ENCODE measurements around the gene KRTDAP. TPM values are rescaled to one million over a fixed set of nuclear protein-coding genes. Genes with fewer than 3 reads are reported as not detected.
A peak's percentile ranks its signal among the peaks of the same experiment; 100 is the strongest.

The KRTDAP gene
- total and polyA plus RNA-seq, 9 of the 15 experiments (the other 6 are each of a cell fraction or from before 2014, with no cell fraction given): not detected

DNA sequence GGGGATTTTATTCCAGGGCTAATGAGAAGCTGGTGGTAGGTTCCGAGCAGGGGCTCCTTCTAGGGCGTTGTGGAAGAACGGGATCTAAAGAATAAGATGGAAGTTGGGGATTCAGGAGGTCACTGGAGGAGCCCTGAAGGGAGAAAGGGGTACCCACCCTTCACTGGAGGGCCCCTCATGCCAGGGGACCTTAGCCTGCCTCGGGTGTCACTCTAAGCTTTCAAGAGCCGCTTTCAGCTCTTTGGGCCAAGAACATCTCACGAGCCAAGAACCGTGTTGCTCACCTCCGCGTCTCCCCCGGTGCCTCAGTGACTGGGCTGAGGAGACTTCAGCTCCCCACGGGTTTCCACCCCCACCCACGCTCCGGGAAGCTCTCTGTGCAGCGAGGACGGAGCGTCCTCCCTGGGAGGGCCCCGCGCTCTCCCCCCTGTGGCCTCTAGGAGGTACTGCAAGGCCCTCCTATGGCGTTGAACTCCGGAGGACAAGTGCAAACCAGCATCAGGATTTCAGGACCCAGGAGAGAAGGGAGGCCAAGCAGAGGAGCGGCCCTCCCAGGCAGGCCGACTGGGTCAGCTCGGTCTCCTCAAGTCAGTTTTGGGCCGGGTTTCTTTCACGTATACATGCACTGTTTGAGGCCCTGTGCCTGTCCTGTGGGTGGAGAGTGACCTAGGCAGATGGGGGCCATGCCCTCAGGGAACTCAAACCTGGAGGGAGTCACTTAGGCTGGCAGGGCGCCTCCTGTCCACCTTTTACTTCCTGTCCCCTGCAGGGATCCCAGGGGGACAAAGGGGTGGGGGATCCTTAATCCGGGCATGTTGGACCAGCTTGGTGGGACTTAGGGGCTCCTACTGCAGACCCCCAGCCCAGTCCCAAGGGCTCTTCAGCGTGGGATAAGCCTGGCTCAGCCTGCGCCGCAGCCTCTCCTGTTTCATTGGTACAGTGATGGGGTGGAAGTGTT, 5.1 kb upstream of the KRTDAP start (continued):
- TF ChIP-seq ATF1 (CRISPR knock-in tag; IDR thresholded peaks at IDR 0.05): no peak
- peak; percentile 19; the same call in 1 of the 2 replicates for TF ChIP-seq ATF1 (tag; IDR thresholded peaks at IDR 0.05)
- peak; percentile 68; the same call in 1 of the 2 replicates for TF ChIP-seq RB1 (IDR thresholded peaks at IDR 0.05; ENCODE audit: low read depth)
- peak; percentile 78 for TF ChIP-seq ZNF263 (CRISPR knock-in tag; IDR thresholded peaks at IDR 0.05; ENCODE audit: borderline replicate concordance)
- TF ChIP-seq CC2D1A (IDR thresholded peaks at IDR 0.05): 0 out of 2 replicates have a peak, but pooled peaks have one; percentile 53
- 0 out of 2 replicates have a peak, but pooled peaks have one; percentile 15 for TF ChIP-seq MYNN (IDR thresholded peaks at IDR 0.05)
- TF ChIP-seq MYNN (CRISPR knock-in tag; IDR thresholded peaks at IDR 0.05): no peak
- TF ChIP-seq CBX3 (IDR thresholded peaks at IDR 0.05; ENCODE audit: borderline replicate concordance in 1 of 2, low read length in 2 of 2): peak in 1 of 2 experiments; percentile 13; a peak in 1 of 3 replicates

DNA sequence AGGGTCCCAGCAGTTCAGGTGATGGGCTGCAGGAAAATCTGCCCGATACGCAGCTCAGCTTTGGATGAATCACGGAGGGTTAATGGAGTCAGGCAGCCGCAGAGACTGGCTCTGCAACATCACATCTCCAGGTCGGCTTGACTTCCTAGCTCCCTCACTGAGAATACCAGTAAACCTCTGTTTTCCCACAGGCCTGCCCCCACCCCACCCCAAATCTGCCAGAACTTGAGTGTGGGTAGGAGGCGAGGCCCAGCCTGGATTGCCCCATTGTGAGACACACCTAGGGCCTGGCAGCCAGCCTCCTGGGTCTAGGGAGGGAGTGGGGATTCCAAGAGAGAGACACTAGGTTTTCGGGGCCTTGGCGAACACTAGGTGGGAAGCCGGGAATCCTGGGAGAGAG, 3.7 kb upstream of the KRTDAP start:
- in situ Hi-C loops (cut with MboI) (no loop called here), intact Hi-C loops (cut with micrococcal nuclease) (no loop called here)
- ChIA-PET CTCF (ENCODE audit: low intra/inter-chr PET ratio) (interaction anchor here (2.3 kb wide), 1 partner anchor 141 kb away, joined by 17 read pairs; no protein-coding TSS in a partner anchor), POLR2A (no interaction called here)
- Histone ChIP-seq H3K4me1 (replicated peaks in 1 of 2; ENCODE audit: control insufficient read depth in 2 of 2, insufficient read depth in 2 of 2, low read length in 2 of 2) (peaks cover 5 to 15% of the 10 kb centered on the region in 2 experiments; a peak in 4 of 5 replicates), H3K79me2 (ENCODE audit: control insufficient read depth, insufficient read depth, low read length) (no peaks in the 10 kb centered on the region), H3K9me3 (replicated peaks; ENCODE audit: control insufficient read depth, insufficient read depth, low read depth, low read length) (no peaks in the 10 kb centered on the region), H3K4me3 (no peak overlapping the region), H4K20me1 (replicated peaks; ENCODE audit: control insufficient read depth, insufficient read depth, low read length) (peaks cover 3% of the 10 kb centered on the region; the same call in 1 of the 2 replicates), H3K9ac (ENCODE audit: insufficient read depth in 1 of 2, low read depth in 2 of 2, low read length in 2 of 2) (no peak overlapping the region), H2AFZ (ENCODE audit: low read depth, low read length) (no peak overlapping the region), H3K27me3 (ENCODE audit: control insufficient read depth in 2 of 2, insufficient read depth in 2 of 2, low read length in 2 of 2) (peaks cover 34 to 80% of the 10 kb centered on the region in 2 experiments), H3K36me3 (ENCODE audit: control insufficient read depth, insufficient read depth, low read length) (no peaks in the 10 kb centered on the region), H3K4me2 (ENCODE audit: insufficient read depth, low read length) (no peak overlapping the region), H3K27ac (ENCODE audit: extremely low read depth, low read depth, low read length) (no peak overlapping the region), H3K9me1 (ENCODE audit: control insufficient read depth, insufficient read depth, low read length) (no peaks in the 10 kb centered on the region)
- ATAC-seq: no peak
- no peak for DNase-seq (ENCODE audit: extremely low read depth in 1 of 4, low spot score in 3 of 4)
- 15% methylated on average over 9 of the region's 9 CpGs for WGBS (ENCODE audit: insufficient coverage, low coverage, missing lambda C conversion rate)
- BruUV-seq (replicated peaks): no TSS peak
- no peak for FAIRE-seq
- TF ChIP-seq, protein P1, sequence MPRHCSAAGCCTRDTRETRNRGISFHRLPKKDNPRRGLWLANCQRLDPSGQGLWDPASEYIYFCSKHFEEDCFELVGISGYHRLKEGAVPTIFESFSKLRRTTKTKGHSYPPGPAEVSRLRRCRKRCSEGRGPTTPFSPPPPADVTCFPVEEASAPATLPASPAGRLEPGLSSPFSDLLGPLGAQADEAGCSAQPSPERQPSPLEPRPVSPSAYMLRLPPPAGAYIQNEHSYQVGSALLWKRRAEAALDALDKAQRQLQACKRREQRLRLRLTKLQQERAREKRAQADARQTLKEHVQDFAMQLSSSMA (CRISPR knock-in tag; IDR thresholded peaks at IDR 0.05): no peak
- no peak for TF ChIP-seq HNRNPL (IDR thresholded peaks at IDR 0.05; ENCODE audit: low read depth, low read length)
- TF ChIP-seq ZNF324 (CRISPR knock-in tag; IDR thresholded peaks at IDR 0.05): no peak
- TF ChIP-seq STAT5A (IDR thresholded peaks at IDR 0.05; ENCODE audit: borderline replicate concordance, low read length): no peak
- TF ChIP-seq FOXJ3 (CRISPR knock-in tag; IDR thresholded peaks at IDR 0.05): no peak
- TF ChIP-seq KAT8 (IDR thresholded peaks at IDR 0.05; ENCODE audit: low read depth): no peak
- TF ChIP-seq, protein P2, sequence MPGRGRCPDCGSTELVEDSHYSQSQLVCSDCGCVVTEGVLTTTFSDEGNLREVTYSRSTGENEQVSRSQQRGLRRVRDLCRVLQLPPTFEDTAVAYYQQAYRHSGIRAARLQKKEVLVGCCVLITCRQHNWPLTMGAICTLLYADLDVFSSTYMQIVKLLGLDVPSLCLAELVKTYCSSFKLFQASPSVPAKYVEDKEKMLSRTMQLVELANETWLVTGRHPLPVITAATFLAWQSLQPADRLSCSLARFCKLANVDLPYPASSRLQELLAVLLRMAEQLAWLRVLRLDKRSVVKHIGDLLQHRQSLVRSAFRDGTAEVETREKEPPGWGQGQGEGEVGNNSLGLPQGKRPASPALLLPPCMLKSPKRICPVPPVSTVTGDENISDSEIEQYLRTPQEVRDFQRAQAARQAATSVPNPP (IDR thresholded peaks at IDR 0.05; ENCODE audit: borderline replicate concordance, insufficient read depth, insufficient read length): no peak
- TF ChIP-seq RBM17 (IDR thresholded peaks at IDR 0.05; ENCODE audit: borderline replicate concordance, low read depth, low read length): no peak

Measured in K562 (cell line).